Stimulated activated CD8-positive, alpha-beta memory T cell treated with anti-CD3 and anti-CD28 coated beads, Interleukin-7, amount 100 ng/mL, for 48 hours (primary cell): ENCODE data around the gene HES7.
A peak's percentile ranks its signal among the peaks of the same experiment; 100 is the strongest.
"Not testable (repeated sequence)": the region's sequence is repeated elsewhere in the genome, so short reads cannot be mapped to it uniquely, and the experiment has no call there.

Experiments
- DNase-seq, 2 donors: peaks; one replicate each; pipeline ENCODE4 v3.0.0-alpha.2; 2020; ENCODE audit warnings: low read depth in 1 of 2; ENCODE audit errors: extremely low read depth in 1 of 2

HES7 gene

DNA sequence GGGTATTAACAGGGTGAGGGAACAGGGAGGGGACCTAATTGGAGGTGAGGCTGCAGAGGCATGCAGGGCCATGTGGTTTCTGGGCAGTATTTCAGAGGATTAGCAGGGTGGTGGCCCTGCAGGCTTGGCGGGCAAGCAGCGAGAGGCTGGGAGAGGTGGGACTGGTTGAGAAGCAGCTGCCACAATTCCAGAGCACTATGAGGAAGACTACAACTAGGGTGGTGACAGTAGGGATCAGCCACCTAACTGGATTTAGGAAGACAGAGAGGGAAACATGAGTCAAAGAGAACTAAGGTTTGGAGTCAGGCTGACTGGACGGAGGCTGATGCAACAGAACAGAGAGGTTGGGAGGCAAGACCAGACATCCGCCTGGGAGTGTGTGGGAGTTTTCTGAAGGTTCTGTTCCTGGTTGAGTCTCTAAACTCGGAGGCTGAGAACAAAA lies 17.9 kb downstream of the HES7 start:
- DNase-seq: no peak

DNA sequence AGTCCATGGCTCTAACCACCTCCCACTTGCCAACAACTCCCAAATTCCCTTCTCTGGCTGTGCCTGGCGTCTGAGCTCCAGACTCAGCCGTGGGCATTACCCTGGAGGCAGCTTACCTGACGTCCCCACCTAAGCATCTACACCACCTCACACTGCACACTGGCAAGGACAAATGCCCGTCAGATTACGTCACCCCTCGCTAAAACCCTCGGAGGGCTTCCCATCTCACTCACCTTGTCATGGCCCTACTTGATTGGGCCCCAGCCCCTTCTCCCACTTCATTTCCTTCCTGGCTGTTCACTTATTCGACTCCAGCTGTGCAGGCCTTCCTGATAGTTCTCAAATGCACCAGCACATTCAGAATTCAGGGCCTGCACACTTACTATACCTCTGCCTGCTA lies 19.0 kb downstream of the HES7 start:
- no peak for DNase-seq

DNA sequence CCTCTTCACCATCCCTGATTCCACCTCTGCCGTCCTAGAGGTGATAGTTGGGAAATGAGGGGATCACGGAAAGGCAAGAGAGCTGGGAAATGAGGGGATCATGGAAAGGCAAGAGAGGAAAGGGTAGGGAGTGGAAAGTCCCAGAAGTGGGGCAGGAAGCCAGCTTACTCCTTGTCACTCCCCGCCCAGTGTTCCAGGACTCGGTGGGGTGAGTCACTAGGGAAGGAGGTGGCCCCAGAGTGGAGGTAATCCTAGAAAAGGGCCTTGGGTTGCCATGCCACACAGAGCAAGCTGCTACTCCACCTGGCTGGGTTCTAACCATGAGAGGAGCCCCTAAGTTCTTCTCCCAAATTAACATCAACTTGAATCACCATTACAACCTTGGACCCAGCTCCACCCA lies 20.4 kb downstream of the HES7 start:
- no peak for DNase-seq

DNA sequence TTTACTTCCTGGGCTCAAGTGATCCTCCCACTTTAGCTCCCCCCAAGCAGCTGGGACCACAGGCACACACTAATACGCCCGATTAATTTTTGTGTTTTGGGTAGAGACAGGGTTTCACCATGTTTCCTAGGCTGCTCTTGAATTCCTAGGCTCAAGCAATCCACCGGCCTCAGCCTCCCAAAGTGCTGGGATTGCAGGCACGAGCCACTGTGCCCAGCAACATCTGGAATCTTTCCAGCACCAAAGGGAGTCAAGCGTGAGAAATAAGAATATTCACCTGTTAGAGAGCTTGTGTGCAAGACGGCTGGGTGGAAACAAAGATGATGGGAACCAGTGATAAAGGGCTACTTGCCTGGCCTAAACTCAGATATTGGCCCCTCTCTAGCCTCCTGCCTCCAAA lies 22.2 kb downstream of the HES7 start:
- no peak for DNase-seq

DNA sequence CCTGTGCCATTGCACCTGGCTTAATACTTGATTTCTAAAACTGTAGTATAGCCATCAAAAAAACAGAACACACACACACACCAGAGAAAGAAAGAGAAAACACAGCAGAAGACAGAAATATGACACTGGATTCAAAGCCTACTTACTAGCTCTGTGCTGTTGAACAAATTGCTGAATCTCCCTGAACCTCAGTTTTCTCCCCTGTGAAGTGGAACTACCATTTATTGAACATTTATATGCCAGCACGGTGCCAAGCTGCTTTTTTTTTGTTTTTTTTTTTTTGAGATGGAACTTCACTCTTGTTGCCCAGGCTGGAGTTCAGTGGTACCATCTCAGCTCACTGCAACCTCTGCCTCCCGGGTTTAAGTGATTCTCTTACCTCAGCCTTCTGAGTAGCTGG lies 23.1 kb downstream of the HES7 start:
- no peak for DNase-seq

DNA sequence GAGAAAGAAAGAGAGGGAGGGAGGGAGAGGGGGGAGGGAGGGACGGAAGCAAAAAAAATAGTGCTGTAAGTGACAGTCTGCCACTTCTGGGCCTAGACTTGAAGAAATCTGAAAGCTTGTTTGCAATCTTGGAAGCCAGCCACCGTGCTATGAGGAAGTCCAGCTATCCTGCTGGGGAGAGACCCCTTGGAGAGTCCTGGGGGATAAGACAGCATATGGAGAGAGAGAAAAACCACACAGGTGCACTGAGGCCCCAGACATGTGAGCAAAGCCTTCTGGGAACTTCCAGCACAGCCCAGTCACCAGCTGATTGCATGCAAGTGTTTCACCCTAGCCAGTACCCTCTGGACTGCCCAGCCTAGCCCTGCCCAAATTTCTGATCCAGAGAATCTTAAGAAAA lies 23.8 kb downstream of the HES7 start:
- DNase-seq: no peak

DNA sequence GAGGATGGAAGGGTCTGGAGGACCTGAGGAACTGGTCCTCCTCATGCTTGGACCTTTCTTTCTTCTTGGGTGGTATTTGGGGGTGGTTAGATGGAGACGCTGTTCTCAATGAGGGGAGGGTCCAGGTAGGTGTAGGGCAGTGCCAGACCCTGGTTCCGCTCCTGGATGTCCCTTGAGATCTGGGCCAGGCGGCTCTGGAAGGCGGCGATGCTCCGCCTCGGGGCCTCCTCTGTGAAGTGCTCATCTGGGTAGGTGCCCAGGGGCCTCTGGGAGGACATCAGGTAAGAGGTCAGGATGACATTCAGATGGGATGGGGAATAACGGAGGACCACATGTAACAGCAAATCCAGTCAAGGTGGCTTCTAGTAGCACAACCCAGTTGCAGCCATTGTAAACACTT lies 27.4 kb downstream of the HES7 start:
- DNase-seq: no peak

DNA sequence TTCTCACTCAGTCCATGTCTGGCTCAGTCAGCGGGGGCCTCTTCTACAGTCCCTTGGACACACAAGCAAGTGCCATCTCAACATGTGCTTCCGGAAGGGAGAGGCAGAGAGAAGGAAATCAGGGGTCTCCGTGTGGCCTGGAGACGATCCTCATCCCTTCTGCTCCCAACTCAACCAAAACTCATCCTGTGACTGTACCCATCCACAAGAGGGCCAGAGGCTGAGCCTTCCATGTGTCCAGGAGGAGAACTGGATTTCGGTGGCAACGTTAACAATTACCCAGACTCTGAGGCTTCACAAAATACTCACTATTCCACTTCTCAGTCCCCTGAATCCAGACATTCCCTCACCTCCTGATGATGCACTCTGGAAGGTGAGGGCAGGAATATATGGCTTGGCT lies 28.5 kb downstream of the HES7 start:
- DNase-seq: no peak

DNA sequence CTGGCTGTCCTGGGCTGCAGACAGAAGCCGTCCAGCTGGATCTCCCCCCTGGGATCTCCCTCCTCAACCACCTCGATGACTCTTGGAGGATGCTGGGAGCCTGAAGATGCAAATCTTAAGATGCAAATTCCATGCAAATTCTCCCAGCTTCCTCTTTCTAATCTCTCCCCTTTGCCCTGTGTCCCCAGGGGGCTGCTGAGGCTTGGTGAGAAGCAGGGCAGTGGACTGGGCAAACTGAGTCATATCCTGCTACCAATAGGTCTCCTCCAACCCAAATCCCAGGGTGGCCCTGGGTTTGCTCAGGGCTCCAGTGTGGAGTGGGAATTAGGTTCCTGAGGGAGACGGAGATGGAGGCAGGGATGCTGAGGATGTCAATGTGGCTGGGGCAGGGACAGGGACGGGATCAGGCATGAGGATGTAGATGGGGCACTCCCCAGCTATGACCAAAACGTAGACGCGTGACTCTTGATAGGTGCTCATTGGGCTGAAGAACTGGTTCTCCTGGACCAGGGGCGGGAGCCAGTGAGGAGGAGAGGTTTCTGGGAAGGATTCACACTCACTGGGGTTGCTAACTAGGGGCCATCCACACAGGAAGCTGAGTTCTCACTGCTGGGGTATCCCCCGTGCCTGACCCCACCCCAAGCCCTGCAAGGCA lies 32.7 kb downstream of the HES7 start:
- no peak for DNase-seq

DNA sequence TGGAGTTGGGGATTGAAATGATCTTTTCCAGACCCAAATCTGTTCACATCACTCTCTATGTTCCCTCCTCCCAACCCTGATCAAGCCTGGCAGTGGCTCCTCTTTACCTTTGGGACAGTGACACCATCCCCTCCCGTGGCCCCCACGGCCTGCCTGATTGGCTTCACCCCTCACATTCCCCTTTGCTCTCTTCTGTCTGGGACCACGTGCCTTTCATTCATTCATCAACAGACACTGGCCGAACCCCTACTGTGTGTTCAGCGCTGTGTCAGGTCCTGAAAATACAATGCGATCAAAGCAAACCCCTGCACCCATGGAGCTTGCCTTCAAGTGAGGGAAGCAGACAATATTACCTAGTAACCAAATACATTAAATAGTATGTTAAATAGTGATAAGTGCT lies 34.2 kb downstream of the HES7 start:
- no peak for DNase-seq

DNA sequence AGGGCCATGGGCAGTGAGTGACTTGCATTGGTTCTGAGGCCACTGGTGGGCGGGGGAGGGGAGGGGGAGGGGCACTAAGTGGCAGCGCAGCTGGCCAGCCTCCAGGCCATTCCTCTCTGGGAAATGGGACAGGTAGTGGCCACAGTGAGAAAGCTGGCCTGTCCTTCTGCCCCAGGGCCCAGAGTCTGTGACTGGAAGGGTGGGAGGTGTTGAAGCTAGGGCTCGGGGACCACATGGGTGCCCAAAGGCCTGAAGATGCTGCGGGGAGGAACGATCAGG lies 36.0 kb downstream of the HES7 start:
- no peak for DNase-seq

DNA sequence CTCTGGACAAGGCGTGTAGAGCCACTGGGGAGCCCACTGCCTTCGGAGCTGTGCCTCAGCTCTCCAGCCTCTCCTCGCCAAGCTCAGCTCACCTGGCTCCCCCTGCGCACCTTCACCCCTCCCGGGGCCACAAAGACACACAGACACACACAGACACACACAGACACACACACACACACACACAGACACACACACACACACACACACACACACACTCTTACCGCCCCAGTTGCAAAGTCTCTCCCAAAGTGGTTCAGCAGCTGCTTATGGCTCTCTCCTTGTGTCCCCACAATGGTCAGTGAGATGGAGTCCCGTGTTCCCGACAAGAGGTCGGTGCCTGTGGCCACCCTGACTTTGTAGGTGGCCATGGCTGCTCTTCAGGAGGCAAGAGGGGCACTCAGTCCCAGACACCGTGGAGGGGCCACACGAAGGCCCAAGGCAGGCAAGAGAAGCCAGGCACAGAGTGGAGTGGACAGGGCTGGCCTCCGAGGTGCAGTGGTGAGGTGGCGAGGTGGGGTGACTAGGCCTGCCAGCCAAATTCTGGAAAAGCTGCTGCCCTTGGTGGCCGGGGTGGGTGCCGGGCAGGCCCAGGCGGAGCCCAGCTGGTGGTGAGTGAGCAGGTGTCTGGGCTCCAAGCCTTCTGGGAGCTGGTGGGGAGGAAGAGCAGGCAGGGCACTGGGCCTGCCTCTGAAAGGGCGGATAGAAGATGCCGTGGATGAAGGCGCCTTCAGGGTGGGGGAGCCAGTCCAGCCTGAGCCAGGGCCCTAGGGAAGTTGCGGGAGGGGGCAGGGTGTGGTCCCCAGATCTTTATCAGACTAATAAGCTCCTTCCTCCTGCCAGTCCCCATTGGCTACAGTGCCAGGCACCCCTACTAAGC lies 36.6 kb downstream of the HES7 start, which contains the start of gene ALOX12B:
ALOX12B (minus strand) TSS at position 642 of the 877 bp plus-strand sequence; CDS start at position 368, 274 bp downstream.
- no peak for DNase-seq

DNA sequence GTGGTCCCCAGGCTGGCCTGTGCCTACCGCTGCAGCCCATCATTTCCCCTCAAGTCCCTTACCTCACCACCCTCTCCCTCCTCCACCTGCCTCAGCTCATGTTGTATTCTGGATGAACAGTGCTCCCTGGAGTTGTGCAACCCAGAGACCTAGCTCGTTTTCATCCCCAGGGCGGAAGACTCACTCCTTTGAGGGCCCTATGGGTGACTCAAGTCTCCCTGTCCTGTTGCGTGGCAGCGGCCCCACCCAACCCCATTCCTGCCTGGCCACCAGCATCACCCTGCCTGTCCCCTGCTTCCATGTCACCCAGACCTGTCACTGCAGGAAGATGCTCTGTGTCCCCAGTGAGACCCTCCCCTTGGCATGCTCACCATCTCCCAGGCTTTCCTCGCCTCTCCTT lies 39.7 kb downstream of the HES7 start:
- no peak for DNase-seq

DNA sequence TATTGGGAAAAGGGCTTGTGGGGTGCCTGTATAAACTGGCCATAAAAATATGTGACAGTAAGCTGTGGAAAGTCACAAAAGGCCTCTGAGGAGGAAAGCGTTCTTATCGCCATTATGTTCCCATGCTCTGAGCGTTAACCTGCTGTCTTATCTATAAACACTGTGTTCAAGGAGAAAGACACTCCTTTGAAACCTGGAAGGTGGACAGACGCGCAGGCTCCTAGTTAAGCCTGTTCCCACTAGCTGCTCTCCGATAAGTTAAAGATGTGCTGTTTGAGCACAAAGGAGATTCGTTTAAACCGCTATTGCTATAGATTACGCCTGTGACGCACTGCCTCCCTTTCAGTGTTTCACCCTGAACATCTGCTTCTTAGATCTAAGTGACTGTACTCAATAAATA lies 41.6 kb downstream of the HES7 start:
- no peak for DNase-seq

DNA sequence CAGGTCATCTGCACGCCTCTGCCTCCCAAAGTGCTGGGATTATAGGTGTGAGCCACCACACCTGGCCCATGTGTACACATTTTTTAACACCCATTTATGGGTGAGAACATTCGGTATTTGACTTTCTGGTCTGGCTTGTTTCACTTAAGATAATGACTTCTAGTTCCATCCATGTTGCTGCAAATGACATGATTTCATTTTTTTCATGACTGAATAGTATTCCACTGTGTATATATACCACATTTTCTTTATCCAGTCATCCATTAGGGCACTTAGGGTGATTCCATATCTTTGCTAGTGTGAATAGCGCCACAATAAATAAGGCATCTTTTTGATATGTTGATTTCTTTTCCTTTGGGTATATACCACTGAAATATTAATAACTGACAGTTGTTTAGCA lies 42.0 kb downstream of the HES7 start:
- no peak for DNase-seq

DNA sequence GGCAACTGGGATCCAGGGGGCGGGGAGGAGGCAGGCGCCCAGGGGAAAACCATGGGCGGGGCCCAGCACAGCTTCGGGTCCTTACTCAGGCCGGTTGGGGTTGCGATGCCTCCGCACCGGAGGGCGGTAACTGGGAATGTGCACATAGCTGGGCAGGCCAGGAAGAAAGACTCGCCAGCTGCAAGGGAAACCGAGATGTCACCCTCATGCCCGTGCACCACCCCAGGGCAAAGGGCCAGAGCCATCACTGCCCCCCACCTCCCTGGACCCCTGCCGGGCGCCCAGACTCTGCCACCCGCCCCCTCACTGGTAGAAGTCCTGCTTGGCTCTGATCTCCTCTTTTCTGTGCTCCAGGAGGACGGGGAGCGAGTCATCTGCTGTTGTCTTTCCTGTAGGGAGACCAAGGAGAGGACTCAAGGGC lies 43.1 kb downstream of the HES7 start:
- no peak for DNase-seq

DNA sequence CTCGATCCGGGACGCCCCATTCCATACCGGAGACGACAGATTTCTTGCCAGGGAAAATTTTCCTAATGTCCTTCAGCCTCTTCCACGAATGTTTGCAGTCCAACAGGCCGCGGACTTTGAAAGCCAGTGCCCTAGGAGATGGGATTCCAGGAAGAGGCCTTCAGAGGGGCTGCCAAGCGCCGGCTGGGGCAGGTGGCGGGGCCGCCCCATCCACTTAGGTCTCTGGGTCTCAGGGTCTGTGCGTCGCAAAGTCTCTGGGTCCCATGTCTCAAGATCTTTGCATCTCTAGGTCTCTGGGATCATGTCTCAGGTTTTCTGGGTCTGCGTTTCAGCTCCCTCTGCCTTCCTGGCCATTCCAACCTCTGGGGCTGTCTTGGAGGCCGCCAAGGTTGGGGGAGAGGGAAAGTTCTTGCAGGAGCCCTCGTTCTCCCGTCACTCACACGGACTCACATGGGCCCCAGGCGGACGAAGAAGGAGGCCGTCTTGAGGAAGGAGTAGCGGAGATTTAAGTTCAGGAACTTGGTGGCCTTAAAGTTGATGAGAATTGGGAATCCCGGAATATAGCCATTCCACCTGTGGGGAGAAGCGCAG lies 43.6 kb downstream of the HES7 start:
- no peak for DNase-seq

DNA sequence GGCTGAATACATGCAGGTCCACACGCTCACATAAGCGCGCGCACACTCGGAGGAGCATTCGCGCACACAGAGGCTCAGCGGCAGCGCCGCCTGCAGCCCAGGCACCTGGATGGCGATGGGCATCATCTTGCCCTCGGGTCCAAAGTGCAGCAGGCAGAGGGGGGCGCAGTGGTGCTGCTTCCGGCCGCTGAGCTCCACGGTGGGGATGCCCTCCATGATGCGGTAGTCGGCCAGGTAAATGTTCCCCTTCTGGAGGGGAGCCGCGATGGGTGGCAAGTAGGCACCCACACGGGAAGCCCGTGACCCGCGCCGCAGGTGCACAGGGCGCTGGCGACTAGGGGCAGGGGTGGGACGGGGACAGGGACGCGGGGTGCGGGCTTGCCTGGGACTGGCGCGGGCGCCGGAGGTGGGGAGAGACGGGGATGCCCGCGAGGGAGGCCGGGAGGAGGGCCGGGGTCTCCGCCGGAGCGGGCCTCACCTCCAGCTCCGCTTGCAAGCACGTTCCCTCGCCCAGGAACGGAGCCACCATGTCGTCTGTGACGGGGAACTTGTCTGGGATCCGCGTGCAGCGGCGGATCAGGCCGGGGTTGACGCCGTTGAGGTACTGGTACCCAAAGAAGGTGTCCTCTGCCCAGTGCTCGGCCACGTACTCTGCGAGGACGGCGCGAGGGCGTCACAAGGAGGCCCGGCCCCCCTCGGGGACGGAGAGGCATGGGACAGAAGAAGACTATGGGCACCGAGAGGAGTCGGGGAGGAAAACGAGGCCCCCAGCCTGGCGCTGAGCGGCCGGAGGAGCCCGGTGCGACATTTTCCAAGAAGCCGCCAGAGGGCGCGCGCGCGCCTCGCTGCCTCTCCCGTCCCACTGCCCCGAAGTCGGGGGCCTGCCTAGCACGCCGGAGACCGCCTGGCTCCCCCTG lies 44.4 kb downstream of the HES7 start:
- DNase-seq: peak; percentile 63 to 79

DNA sequence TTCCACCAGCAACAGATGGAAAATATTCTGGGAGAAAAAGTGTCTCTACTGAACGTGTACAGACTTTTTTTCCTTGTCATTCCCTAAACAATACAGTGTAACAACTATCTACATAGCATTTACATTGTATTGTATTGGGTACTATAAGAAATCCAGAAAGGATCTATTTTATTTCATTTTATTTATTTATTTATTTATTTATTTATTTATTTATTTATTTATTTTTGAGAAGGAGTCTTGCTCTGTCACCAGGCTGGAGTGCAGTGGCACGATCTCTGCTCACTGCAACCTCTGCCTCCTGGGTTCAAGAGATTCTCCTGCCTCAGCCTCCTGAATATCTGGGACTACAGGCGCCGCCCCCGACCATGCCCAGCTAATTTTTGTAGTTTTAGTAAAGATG lies 46.0 kb downstream of the HES7 start:
- DNase-seq: not testable (repeated sequence)

DNA sequence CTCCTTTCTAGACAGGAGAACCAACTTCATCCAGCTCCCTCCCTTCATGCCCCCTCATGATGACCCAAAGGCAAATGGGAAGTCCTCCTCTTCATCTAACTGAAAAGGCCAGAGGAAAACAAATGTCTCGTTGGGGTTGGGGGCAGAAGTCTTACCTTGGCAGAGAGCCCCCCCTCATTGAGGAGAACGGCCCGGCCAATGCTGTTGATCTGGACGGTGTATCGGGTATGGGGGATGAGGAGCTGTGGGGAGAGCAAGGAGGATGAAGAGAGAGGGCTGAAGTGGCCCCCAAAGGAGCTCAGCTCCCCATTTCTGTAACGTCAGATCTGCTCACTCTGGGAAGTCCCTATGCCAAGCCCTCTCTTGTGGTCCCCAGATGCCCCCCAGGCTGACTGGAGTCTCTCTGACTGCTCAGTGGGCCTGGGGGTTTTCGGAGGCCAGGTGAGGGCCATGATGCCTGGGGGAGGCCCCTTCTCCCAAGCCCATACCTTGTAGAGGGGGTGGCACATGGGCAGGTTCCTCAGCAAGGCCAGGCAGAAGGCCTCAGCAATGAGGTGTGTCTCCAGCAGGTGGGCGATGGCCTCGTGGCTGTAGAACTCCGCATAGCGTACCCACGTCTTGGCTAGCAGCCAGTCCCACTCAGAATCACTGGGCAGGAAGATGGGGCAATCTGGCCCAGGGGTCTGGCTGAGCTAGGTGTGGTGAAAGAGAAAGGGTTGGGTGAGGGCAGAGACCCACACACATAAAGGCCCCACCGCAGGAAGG lies 47.2 kb downstream of the HES7 start:
- no peak for DNase-seq
